HepG2 (cell line): ENCODE results near the gene DNAJA3. TPM values are rescaled to one million over a fixed set of nuclear protein-coding genes. Genes with fewer than 3 reads are reported as not detected.

ENCODE experiments used
- AGO1 ChIP-seq: fragments of 200-400 bp; formaldehyde crosslinking; IDR thresholded peaks from 2 replicates; pipeline ENCODE4 v1.6.1; 2017; ENCODE audit warnings: mild to moderate bottlenecking, low read depth, low read length, moderate library complexity; ENCODE audit not compliant: poor library complexity, severe bottlenecking
- BATF2 ChIP-seq: sonication (generic); formaldehyde crosslinking; IDR thresholded peaks from 2 replicates; pipeline ENCODE4 v1.8.0; 2022; ENCODE audit warnings: mild to moderate bottlenecking, missing genetic modification reagents, moderate library complexity
- BRF2 ChIP-seq: sonication (generic); formaldehyde crosslinking; IDR thresholded peaks from 2 replicates; pipeline ENCODE4 v1.8.1; 2022; ENCODE audit warnings: mild to moderate bottlenecking, missing genetic modification reagents
- CSRNP1 ChIP-seq: sonication (generic); formaldehyde crosslinking; IDR thresholded peaks from 2 replicates; pipeline ENCODE4 v1.8.1; 2023; ENCODE audit warnings: mild to moderate bottlenecking, missing genetic modification reagents
- ELF1 ChIP-seq: sonication (generic); formaldehyde crosslinking; IDR thresholded peaks from 2 replicates; pipeline ENCODE4 v1.4.0; 2020; ENCODE audit warnings: missing genetic modification reagents
- FOXM1 ChIP-seq: sonication (generic); formaldehyde crosslinking; IDR thresholded peaks from 2 replicates; pipeline ENCODE4 v1.5.0; 2020; ENCODE audit warnings: missing genetic modification reagents
- GABPA ChIP-seq, 2 experiments: IDR thresholded peaks; 2 replicates each; pipeline ENCODE4 v1.6.1; 2011 to 2016; ENCODE audit warnings: low read depth in 2 of 2, low read length in 1 of 2, missing biosample characterization in 1 of 2, missing genetic modification characterization in 1 of 2
- HES4 ChIP-seq: sonication (generic); formaldehyde crosslinking; IDR thresholded peaks from 2 replicates; pipeline ENCODE4 v1.9.0; 2021; ENCODE audit warnings: mild to moderate bottlenecking, missing genetic modification reagents, borderline replicate concordance
- IRF1 ChIP-seq: sonication (generic); formaldehyde crosslinking; IDR thresholded peaks from 2 replicates; pipeline ENCODE4 v1.4.0; 2020; ENCODE audit warnings: low read depth, mild to moderate bottlenecking, missing genetic modification reagents
- MED13 ChIP-seq: sonication (generic); formaldehyde crosslinking; IDR thresholded peaks from 2 replicates; pipeline ENCODE4 v1.5.0; 2020; ENCODE audit warnings: missing genetic modification reagents
- REPIN1 ChIP-seq: sonication (generic); formaldehyde crosslinking; IDR thresholded peaks from 2 replicates; pipeline ENCODE4 v1.8.0; 2022; ENCODE audit warnings: missing genetic modification reagents, low read depth, mild to moderate bottlenecking, borderline replicate concordance
- RFXANK ChIP-seq: IDR thresholded peaks from 2 replicates; pipeline ENCODE4 v1.6.1; 2016
- SP2 ChIP-seq: sonication (generic); formaldehyde crosslinking; IDR thresholded peaks from 2 replicates; pipeline ENCODE4 v1.5.1; 2020; ENCODE audit warnings: mild to moderate bottlenecking, missing genetic modification reagents
- STAT5B ChIP-seq: sonication (generic); formaldehyde crosslinking; IDR thresholded peaks from 2 replicates; pipeline ENCODE4 v1.4.0; 2020; ENCODE audit warnings: missing genetic modification reagents
- ZNF142 ChIP-seq: sonication (generic); formaldehyde crosslinking; IDR thresholded peaks from 2 replicates; pipeline ENCODE4 v1.4.0; 2020; ENCODE audit warnings: missing genetic modification reagents
- ZNF17 ChIP-seq: sonication (generic); formaldehyde crosslinking; IDR thresholded peaks from 2 replicates; pipeline ENCODE4 v1.5.0; 2020; ENCODE audit warnings: mild to moderate bottlenecking, missing genetic modification reagents
- ZNF383 ChIP-seq: sonication (generic); formaldehyde crosslinking; IDR thresholded peaks from 2 replicates; pipeline ENCODE4 v1.4.0; 2020; ENCODE audit warnings: missing genetic modification reagents, mild to moderate bottlenecking, borderline replicate concordance
- ZNF414 ChIP-seq: sonication (generic); formaldehyde crosslinking; IDR thresholded peaks from 2 replicates; pipeline ENCODE4 v1.5.0; 2020; ENCODE audit warnings: missing genetic modification reagents
- polyA plus RNA-seq, 8 experiments: library from polyadenylated mRNA; depleted of rRNA in 3 of 8; stranded (reverse) in 7 of 8; unstranded in 1 of 8; fragments of >200 nt; fragmentation: Illumina TruSeq in 4 of 8; extraction: Trizol in 4 of 8; gene quantifications; 2 replicates each; pipeline versions ENCODE4 v1.2.1 to v1.2.3, GENCODE V29; 2011 to 2016; ENCODE audit warnings: low read depth in 4 of 8, missing spikeins in 1 of 8, mixed read lengths in 1 of 8; ENCODE audit not compliant: insufficient read depth in 1 of 8
- total RNA-seq, 5 experiments: library from RNA; depleted of rRNA; stranded (reverse); fragments of >200 nt; fragmentation: Illumina TruSeq; extraction: Trizol; gene quantifications; 2 replicates each; pipeline ENCODE4 v1.2.3, GENCODE V29; 2016; ENCODE audit warnings: low read depth in 1 of 5

DNAJA3 gene
- total and polyA plus RNA-seq, 2 of the 13 experiments (the other 11 are each of a cell fraction or from before 2014, with no cell fraction given): 77.0 to 83.3 TPM

GRCh38 chr16:4402439-4403132 is 23.1 kb upstream of the DNAJA3 start (continued):
- no peak for TF ChIP-seq STAT5B (CRISPR knock-in tag)
- no peak for TF ChIP-seq REPIN1
- no peak for TF ChIP-seq GABPA (IDR thresholded peaks at IDR 0.05; ENCODE audit: low read depth, low read length)
- TF ChIP-seq GABPA (CRISPR knock-in tag; IDR thresholded peaks at IDR 0.05; ENCODE audit: low read depth): no peak
- no peak for TF ChIP-seq IRF1 (CRISPR knock-in tag)
- no peak for TF ChIP-seq BRF2 (CRISPR knock-in tag)
- no peak for TF ChIP-seq MED13 (CRISPR knock-in tag)
- no peak for TF ChIP-seq BATF2 (CRISPR knock-in tag)
- no peak for TF ChIP-seq ZNF17
- no peak for TF ChIP-seq ZNF142 (CRISPR knock-in tag)
- no peak for TF ChIP-seq HES4 (CRISPR knock-in tag)
- no peak for TF ChIP-seq CSRNP1 (CRISPR knock-in tag)
- peak; percentile 68 for TF ChIP-seq AGO1
- TF ChIP-seq RFXANK: no peak
- TF ChIP-seq ZNF414 (CRISPR knock-in tag): no peak
- no peak for TF ChIP-seq FOXM1
- TF ChIP-seq ELF1 (CRISPR knock-in tag): no peak
- TF ChIP-seq ZNF383 (CRISPR knock-in tag): no peak
- TF ChIP-seq SP2: no peak
